GM21526 (cell line): ENCODE measurements around the gene MIA3.
A peak's percentile ranks its signal among the peaks of the same experiment; 100 is the strongest.
"Not testable (repeated sequence)": the region's sequence is repeated elsewhere in the genome, so short reads cannot be mapped to it uniquely, and the experiment has no call there.

Source experiments
- ATAC-seq: cut with Tn5 transposase; IDR thresholded peaks from one replicate; pipeline ENCODE4 v1.9.1; 2021; ENCODE audit warnings: moderate library complexity; ENCODE audit not compliant: unreplicated experiment, low FRiP score

MIA3 gene

GRCh38 chr1:222665964-222666363 is 48.1 kb downstream of the MIA3 start:
- no peak for ATAC-seq

DNA sequence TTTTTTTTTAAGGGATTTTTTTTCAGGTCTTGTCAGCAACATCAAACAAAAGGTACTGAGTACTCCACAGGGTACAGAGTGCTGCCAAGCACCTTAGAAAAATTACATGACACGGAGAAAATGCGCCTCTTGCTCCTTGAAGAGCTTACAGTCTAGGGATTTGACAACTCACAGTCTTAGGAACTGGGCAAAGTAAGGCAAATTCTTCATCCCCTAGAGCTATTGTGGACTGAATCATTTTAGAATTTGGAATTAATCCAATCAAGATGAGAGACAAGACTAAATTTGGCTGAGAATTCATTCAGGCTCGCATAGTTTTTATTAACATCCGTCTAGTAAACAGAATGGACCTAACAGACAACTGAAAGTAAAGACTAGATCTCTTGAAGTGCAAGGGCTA is 50.3 kb downstream of the MIA3 start:
- ATAC-seq, result not testable (repeated sequence)

- not testable (repeated sequence) for ATAC-seq
These were observed 51.2 kb downstream of the MIA3 start for GRCh38 chr1:222669107-222669506.

DNA sequence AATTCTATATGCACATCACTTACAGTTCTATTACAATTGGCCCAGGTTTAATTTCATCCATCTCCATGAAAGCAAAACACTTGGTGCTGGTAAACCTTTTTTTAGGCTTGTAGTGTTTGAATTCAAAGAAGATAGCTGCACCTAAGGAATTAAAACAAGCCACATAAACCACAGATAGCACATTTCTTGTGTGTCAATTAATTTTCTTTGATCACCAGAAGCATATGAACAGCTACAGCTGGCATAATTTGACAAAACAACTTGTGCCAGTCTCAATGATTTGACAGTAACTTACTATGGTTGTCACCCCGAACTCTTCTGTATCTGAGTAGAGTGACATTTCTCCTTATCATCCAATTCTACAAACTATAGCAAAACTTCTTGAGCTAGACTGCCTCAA is 52.2 kb downstream of the MIA3 start:
- no peak for ATAC-seq

DNA sequence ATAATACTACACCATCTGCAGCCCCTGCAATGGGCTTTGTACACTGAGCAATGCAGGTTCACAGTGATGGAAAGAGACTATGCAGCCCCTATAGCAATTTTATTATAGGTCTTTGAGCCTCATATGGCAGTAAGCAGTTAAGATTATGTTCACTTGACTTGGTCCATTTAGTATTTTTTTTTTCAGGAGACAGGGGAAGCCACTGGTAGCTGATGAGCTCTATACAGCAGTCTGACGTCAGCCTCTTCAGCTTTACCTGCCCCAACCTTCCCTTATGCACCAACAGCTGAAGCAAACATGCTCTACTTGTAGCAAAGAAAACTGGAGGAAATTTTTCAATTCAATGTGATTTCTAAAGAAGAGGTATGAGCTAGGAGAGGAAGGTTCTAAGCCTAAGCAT is 62.2 kb downstream of the MIA3 start:
- ATAC-seq, result no peak

DNA sequence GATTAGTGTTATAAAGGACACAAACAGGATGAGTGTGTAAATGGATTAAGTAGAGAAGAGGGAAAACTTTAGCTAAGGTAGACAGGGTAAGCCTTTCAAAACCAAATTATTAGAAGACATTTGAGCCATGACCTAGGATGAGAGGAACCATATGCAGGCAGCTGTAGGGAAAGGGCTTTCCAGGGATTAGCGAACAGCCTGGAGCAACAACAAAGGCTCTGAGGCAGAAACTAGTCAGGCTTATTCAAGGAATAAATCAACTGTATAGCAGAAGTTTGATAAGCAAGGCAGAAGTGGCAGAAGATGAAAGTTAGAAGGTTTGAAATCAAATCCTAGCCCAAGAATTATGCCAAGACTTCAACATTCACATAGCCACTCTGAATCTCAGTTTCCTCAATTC is 73.1 kb downstream of the MIA3 start:
- no peak for ATAC-seq

DNA sequence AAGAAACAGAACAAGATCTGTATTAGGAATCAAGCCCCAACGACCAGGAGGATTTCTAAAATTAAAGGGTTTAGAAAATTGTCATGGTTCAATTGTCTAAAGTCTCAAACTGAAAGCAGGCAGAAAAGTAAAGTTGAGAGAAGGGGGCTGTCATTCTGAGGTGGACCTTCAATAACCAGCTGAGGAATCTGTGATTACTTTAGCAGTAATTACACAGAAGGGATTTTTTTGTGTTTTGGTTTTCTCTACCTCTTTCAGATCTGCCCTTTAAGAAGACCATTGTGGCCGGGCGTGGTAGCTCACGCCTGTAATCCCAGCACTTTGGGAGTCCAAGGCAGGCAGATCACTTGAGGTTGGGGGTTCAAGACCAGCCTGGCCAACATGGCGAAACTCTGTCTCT is 77.0 kb downstream of the MIA3 start:
- ATAC-seq, result no peak

GRCh38 chr1:222696741-222697140 is 78.8 kb downstream of the MIA3 start:
- no peak for ATAC-seq

GRCh38 chr1:222697203-222697602 is 79.3 kb downstream of the MIA3 start:
- no peak for ATAC-seq

DNA sequence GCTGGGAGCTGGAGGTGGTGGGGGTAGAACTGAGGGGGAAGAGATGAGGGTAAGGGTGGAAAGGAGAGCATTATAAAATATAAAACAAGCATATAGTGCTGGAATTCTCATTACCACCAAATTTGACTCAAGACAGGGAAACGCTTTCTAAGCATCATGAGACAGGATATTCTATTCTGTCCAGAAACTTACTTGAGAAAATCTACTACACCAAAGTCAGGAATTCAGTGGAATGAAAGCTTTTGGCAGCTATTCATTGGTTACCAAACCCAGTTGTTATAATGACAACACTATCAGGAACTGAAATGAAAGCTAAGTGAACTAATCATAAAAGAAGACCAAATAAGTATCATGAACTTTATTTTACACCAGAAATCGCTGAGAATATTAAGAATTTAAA is 79.9 kb downstream of the MIA3 start:
- no peak for ATAC-seq

DNA sequence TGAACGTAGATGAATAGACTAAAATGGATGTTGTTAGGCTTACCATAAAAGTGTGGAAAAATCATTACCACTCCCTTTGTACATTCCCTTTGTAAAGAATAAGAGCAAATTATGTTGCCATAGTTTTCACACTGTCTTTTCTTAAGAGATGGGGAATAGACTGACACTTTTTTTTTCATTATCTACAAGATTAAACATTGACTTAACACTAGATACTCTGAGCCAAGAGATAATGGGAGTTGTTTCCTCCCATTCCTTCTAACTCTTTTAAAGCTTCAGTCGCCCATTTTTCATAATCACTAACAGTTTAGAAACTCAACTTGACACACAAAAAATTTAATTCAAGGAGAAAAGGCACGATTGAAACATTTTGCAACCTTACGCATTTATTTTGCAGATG is 84.3 kb downstream of the MIA3 start:
- ATAC-seq, result no peak

GRCh38 chr1:222704260-222704659 is 86.4 kb downstream of the MIA3 start:
- ATAC-seq, result no peak

DNA sequence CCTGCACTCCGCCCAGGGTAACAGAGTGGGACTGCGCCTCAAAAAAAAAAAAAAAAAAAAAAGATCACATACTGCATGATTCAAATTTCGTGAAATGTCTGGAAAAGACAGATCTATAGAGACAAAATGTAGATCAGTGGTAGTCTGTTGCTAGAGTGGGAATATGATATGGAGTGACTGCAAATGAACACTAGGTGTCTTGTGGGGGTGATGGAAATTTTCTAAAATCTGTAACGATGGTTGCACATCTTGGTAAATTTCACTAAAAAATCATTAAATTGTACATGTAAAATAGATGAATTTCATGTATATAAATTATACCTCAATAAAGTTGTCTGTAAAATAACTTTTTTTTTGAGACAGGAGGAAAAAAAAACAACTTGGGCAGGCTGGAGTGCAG is 88.9 kb downstream of the MIA3 start:
- no peak for ATAC-seq

- ATAC-seq, result no peak
These were observed 91.8 kb downstream of the MIA3 start for GRCh38 chr1:222709700-222710153.

- peak; percentile 38 for ATAC-seq
These were observed 93.7 kb downstream of the MIA3 start for GRCh38 chr1:222711319-222712252.

DNA sequence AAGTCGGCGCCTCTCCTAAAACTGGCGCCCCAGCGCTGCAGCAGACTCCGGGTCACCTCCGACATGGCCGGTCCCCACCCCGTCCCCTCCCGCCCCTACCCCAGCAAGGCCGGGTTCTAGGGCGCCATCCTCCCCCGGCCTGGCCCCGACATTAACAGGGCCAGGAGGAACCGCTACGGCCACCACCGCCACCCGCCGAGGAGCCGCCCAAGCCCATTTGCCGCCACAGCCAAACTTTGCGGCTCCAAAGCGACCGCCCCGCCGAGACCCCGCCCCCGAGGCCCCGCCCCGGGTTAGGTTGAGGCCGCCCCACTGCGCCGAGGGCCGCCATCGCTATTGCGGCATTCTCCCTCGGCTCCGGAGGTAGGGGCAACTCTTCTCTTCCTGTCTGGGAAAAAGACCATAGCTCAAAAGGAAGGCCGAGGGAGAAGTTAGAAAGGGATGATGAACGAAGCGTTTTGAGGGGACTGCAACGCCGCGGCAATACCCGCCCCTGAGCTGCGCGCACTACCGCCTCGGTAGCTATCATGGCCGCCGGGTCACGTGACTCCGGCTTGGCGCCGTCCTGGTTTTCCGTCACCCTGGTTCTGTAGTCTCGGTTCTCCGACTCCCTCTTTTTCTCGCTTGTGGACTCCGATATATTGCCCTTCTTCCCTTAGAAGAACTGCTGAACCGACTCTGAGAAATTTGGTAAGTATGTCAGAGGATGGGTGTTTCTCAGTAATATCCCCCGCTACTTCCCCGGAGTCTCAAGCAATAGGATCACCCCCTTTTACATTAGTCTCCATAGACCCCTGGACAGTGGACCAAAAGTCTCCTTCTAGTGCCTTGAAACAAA is 94.6 kb downstream of the MIA3 start, which contains the start of the genes AIDA and BROX:
AIDA (minus strand) TSS at position 239 of the 838 bp plus-strand sequence; CDS start at position 65, 174 bp downstream.
BROX (plus strand) TSS at position 312 of the 838 bp plus-strand sequence. CDS start 3,136 bp downstream, outside the sequence.
- peak; percentile 75 for ATAC-seq

- peak; percentile 62 for ATAC-seq
These were observed 95.4 kb downstream of the MIA3 start for GRCh38 chr1:222713091-222713961.

DNA sequence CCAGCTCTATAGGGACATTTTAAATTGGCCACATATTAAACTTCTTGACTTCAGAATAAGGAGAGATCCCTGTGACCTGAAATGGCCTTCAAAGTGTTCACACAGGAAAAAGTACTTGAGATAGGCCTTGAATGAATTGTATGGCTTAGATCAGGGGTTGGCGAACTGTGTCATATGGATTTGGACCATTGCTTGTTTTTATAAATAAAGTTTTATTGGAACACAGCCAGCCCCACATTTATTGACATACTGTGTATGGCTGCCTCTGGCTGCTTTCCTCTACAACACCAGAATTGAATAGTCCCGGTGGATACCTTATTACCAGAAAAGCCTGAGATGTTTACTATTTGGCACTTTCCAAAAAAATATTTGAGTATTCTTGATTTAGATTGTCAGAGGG is 98.5 kb downstream of the MIA3 start:
- no peak for ATAC-seq
